Spleen (tissue), 11 donors: Measurements from ENCODE around the gene GNAI2. TPM values are rescaled to one million over a fixed set of nuclear protein-coding genes. Genes with fewer than 3 reads are reported as not detected.

ENCODE experiments used
- DNase-seq: peaks from one replicate; pipeline ENCODE4 v3.0.0-alpha.2; 2020
- H3K27ac ChIP-seq, 8 donors: fragments of 200-600 bp; sonication (generic) in 7 of 8; 1 replicate in 4 of 8; 2 replicates in 4 of 8; pipeline versions ENCODE4 v1.5.0 to v1.8.0; 2016 to 2021; ENCODE audit warnings: inconsistent platforms in 4 of 8, mild to moderate bottlenecking in 4 of 8, moderate library complexity in 1 of 8
- H3K27me3 ChIP-seq, 7 donors: fragments of 200-600 bp; sonication (generic) in 6 of 7; replicated peaks in 1 of 7; 1 replicate in 4 of 7; 2 replicates in 3 of 7; pipeline versions ENCODE4 v1.5.0 to v1.8.0; 2016 to 2021; ENCODE audit warnings: inconsistent platforms in 3 of 7, mild to moderate bottlenecking in 1 of 7
- H3K36me3 ChIP-seq, 6 donors: fragments of 200-600 bp; sonication (generic) in 5 of 6; 1 replicate in 4 of 6; 2 replicates in 2 of 6; pipeline versions ENCODE4 v1.5.0 to v1.8.0; 2016 to 2021; ENCODE audit warnings: inconsistent platforms in 2 of 6
- H3K4me1 ChIP-seq, 6 donors: fragments of 200-600 bp; sonication (generic) in 5 of 6; 1 replicate in 3 of 6; 2 replicates in 3 of 6; pipeline versions ENCODE4 v1.5.0 to v1.8.0; 2016 to 2021; ENCODE audit warnings: inconsistent platforms in 3 of 6
- H3K4me3 ChIP-seq, 8 donors: fragments of 200-600 bp; sonication (generic) in 7 of 8; 1 replicate in 4 of 8; 2 replicates in 4 of 8; pipeline versions ENCODE4 v1.5.0 to v1.8.0; 2016 to 2021; ENCODE audit warnings: inconsistent platforms in 4 of 8, mild to moderate bottlenecking in 4 of 8, moderate library complexity in 2 of 8
- H3K9me3 ChIP-seq, 8 donors: fragments of 200-600 bp; sonication (generic) in 7 of 8; 1 replicate in 4 of 8; 2 replicates in 4 of 8; pipeline versions ENCODE4 v1.5.0 to v1.8.0; 2016 to 2021; ENCODE audit warnings: inconsistent platforms in 4 of 8
- POLR2A ChIP-seq, 3 donors: fragments of 450-650 bp; IDR thresholded peaks; one replicate each; pipeline ENCODE4 v1.5.1; 2017; ENCODE audit warnings: antibody characterized with exemption in 3 of 3, mild to moderate bottlenecking in 1 of 3
- POLR2AphosphoS5 ChIP-seq, 3 donors: sonication (generic); formaldehyde crosslinking; IDR thresholded peaks; one replicate each; pipeline ENCODE4 v1.5.1; 2017; ENCODE audit warnings: antibody characterized with exemption in 3 of 3
- WGBS, 5 donors: extraction: QIAGEN DNeasy Blood & Tissue Kit in 3 of 5; methylation state at CpG; one replicate each; pipeline versions ENCODE4 v1.1.5 to v1.1.7; 2013 to 2018; 5-methylcytosine and 5-hydroxymethylcytosine counted together
- intact Hi-C: fragments of 100-400 bp; cut with DNase I; formaldehyde crosslinking; loops from one replicate; pipeline ENCODE4 v1.15.0; 2023; ENCODE audit warnings: low total_unique reads
- polyA plus RNA-seq, 3 donors: library from polyadenylated mRNA; stranded (reverse); fragments of 200-250 nt; gene quantifications; one replicate each; pipeline ENCODE4 v1.2.1, GENCODE V29; 2013
- total RNA-seq, 7 donors: library from RNA; depleted of rRNA in 3 of 7; stranded (reverse); fragments of >200 nt in 3 of 7; fragmentation: NEBNext Ultra II Directional in 4 of 7; extraction: Animal tissue kit (Norgen Biotek cat#: 25700) in 4 of 7; gene quantifications; one replicate each; pipeline versions ENCODE4 v1.1.0 to v1.2.1, GENCODE V29; 2016 to 2021
- TF ChIP-seq, protein P1 (sequence below), 11 experiments: fragments of 200-600 bp in 7 of 11; fragments of 450-650 bp in 4 of 11; sonication (generic) in 4 of 11; IDR thresholded peaks in 8 of 11; conservative IDR thresholded peaks in 3 of 11; 1 replicate in 7 of 11; 2 replicates in 4 of 11; pipeline versions ENCODE4 v1.4.0 to v1.8.0; 2016 to 2021; ENCODE audit warnings: antibody characterized with exemption in 11 of 11, inconsistent platforms in 4 of 11, mild to moderate bottlenecking in 1 of 11
- donor health status: healthy with polysubstance abuse.
- donor health status: DM: no; HTN: no; CAD: no; lungs with moderate emphysema.
- donor health status: DM: no; HTN: no; CAD: no.
- donor health status: Bipolar disorder and iron deficiency.
- donor health status: healthy.
- donor health status: DM: no; HTN: no; CAD: no.
- donor health status: DM: yes; HTN: yes; CAD: no.

GNAI2 gene
- total and polyA plus RNA-seq, 10 donors = 147 to 466 (median 360) TPM

DNA sequence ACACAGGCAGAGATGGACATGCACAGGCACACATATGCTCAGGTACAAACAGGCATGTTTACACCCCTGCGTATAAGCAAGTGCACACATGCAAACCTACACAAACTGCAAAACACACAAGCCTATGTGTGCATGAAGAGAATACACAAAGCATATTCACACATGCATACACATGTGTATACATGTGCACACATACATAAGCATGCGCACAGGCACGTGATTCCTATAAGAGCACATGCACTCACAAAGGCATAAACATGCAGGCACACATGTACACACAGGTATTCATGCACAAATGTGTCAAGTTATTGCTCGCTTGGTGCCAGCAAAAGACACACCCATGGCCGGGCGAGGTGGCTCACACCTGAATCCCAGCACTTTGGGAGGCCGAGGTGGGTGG is 46.0 kb upstream of the GNAI2 start:
- WGBS, 5 donors = 86 to 92% (median 90%) methylated on average over 7 of the region's 7 CpGs
- TF ChIP-seq, protein P1, sequence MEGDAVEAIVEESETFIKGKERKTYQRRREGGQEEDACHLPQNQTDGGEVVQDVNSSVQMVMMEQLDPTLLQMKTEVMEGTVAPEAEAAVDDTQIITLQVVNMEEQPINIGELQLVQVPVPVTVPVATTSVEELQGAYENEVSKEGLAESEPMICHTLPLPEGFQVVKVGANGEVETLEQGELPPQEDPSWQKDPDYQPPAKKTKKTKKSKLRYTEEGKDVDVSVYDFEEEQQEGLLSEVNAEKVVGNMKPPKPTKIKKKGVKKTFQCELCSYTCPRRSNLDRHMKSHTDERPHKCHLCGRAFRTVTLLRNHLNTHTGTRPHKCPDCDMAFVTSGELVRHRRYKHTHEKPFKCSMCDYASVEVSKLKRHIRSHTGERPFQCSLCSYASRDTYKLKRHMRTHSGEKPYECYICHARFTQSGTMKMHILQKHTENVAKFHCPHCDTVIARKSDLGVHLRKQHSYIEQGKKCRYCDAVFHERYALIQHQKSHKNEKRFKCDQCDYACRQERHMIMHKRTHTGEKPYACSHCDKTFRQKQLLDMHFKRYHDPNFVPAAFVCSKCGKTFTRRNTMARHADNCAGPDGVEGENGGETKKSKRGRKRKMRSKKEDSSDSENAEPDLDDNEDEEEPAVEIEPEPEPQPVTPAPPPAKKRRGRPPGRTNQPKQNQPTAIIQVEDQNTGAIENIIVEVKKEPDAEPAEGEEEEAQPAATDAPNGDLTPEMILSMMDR (IDR thresholded peaks at IDR 0.05 in 8 of 11, conservative IDR thresholded peaks at IDR 0.05 in 3 of 11) = no peak
- TF ChIP-seq POLR2AphosphoS5 (IDR thresholded peaks at IDR 0.05) = peak in 1 of 3 donors; percentile 42
- peaks cover 9 to 34% (median 23%) of the 10 kb centered on the region in 7 donors for H3K27me3 ChIP-seq

DNA sequence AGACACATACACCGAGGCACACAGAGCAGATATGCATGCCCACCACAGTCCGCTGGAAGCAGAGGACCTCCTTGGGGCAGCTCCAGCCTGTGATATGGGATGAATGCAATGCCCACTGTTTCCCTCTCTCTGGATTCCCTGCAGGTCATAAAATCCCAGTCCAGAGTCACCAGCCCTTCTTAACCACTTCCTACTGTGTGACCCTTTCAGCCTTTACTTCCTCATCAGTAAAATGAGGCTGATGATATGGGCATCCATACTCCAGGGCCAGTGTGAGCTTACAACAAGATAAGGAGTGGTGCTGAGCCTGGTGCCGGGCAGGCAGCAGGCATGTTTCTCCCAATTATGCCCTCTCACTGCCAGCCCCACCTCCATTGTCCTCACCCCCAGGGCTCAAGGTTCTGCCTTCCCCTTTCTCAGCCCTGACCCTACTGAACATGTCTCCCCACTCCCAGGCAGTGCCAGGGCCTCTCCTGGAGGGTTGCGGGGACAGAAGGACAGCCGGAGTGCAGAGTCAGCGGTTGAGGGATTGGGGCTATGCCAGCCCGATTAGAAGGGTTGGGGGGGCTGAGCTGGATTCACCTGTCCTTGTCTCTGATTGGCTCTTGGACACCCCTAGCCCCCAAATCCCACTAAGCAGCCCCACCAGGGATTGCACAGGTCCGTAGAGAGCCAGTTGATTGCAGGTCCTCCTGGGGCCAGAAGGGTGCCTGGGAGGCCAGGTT is 44.9 kb upstream of the GNAI2 start, which contains the start of gene GNAT1:
Gene GNAT1, plus strand, starts transcription at position 675 of the 725 bp plus-strand sequence. CDS start 116 bp downstream, outside the sequence.
- peaks cover 0 to 25% (median 6%) of the 10 kb centered on the region in 6 donors for H3K36me3 ChIP-seq
- peaks cover 9 to 45% (median 29%) of the 10 kb centered on the region in 7 donors for H3K27me3 ChIP-seq
- intact Hi-C loops = loop anchor here (2.0 to 5.0 kb wide), 2 partner anchors 36 to 82 kb away; no protein-coding TSS in a partner anchor
- TF ChIP-seq, protein P1 (IDR thresholded peaks at IDR 0.05 in 8 of 11, conservative IDR thresholded peaks at IDR 0.05 in 3 of 11) = no peak
- no peak for TF ChIP-seq POLR2A (IDR thresholded peaks at IDR 0.05)
- peak in 2 of 3 donors; percentile 5 to 27 for TF ChIP-seq POLR2AphosphoS5 (IDR thresholded peaks at IDR 0.05)
- DNase-seq = no peak
- H3K27ac ChIP-seq = no peak within 1 kb of the TSS
- H3K4me1 ChIP-seq = peaks cover 10 to 44% (median 31%) of the 10 kb centered on the region in 6 donors
- WGBS, 5 donors = 63 to 79% (median 71%) methylated on average over 7 to 8 of the region's 8 CpGs
- no peaks in the 10 kb centered on the region for H3K9me3 ChIP-seq
- H3K4me3 ChIP-seq = no peak within 1 kb of the TSS

More for the DNA sequence above, 46.0 kb upstream of the GNAI2 start:
- no peak for DNase-seq
- Histone ChIP-seq H3K4me3 (no peak overlapping the region), H3K9me3 (no peaks in the 10 kb centered on the region), H3K4me1 (peaks cover 10 to 43% (median 31%) of the 10 kb centered on the region in 6 donors), H3K36me3 (peaks cover 0 to 36% (median 7%) of the 10 kb centered on the region in 6 donors), H3K27ac (no peak overlapping the region)
- intact Hi-C loops = loop anchor here (2.0 to 5.0 kb wide), 3 partner anchors 37 to 83 kb away; no protein-coding TSS in a partner anchor

DNA sequence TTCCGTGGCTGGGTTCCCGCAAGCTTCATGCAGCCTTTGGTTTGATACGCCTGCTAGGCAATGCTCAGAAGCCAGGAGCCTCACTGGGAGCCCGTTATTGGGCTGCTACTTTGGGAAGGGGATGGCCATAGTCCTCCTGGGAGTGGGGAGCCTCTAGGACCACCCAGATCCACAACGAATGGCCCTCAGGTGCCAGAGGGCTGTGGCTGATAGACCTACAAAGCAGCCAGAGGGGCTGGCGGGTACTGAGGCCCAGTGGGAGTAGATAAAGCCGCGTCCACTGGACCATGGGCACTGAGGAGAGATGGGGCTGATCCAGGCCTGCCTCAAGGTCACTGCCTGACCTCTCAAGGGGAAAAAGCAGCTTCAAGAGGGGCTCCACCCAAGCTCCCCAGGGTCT is 43.9 kb upstream of the GNAI2 start:
- intact Hi-C loops = loop anchor here (5.0 kb wide), 1 partner anchor 35 kb away; no protein-coding TSS in a partner anchor
- Histone ChIP-seq H3K27ac (no peak overlapping the region), H3K9me3 (no peaks in the 10 kb centered on the region), H3K36me3 (peaks cover 0 to 17% (median 4%) of the 10 kb centered on the region in 6 donors), H3K4me3 (no peak overlapping the region), H3K4me1 (peaks cover 10 to 44% (median 31%) of the 10 kb centered on the region in 6 donors), H3K27me3 (peaks cover 9 to 51% (median 29%) of the 10 kb centered on the region in 7 donors)
- no peak for DNase-seq
- TF ChIP-seq POLR2A (IDR thresholded peaks at IDR 0.05) = no peak
- no peak for TF ChIP-seq POLR2AphosphoS5 (IDR thresholded peaks at IDR 0.05)
- TF ChIP-seq, protein P1 (IDR thresholded peaks at IDR 0.05 in 8 of 11, conservative IDR thresholded peaks at IDR 0.05 in 3 of 11) = no peak
- WGBS, 5 donors = 85 to 95% (median 87%) methylated on average over 3 to 8 of the region's 8 CpGs

DNA sequence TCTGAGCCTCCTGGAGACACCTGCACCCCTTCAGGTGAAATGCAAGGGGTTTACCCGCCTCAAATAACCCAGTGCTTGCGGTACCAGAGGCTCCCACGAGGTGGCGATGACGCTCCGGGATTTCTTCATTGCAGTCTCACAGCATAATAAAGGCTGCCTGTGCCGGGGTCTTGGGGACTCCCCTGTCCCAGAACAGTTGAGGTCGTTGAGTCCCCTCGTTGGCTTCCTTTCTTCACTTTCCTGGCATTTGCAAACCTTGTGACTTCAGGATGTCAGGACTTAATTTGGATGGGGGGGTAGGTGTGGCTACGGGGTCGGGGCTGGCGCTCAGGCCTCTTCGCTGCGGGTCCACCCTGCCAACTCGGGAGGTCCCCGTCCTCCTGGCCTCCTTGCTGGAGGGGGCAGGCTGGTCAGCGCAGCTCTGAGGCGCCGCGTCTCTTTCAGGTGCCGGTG is 43.3 kb upstream of the GNAI2 start:
- Histone ChIP-seq H3K4me1 (peaks cover 10 to 44% (median 31%) of the 10 kb centered on the region in 6 donors), H3K27ac (no peak overlapping the region), H3K27me3 (peaks cover 9 to 51% (median 29%) of the 10 kb centered on the region in 7 donors), H3K4me3 (peak overlapping the region in 1 of 8 donors; percentile 16), H3K9me3 (no peaks in the 10 kb centered on the region), H3K36me3 (peaks cover 0 to 11% (median 2%) of the 10 kb centered on the region in 6 donors)
- TF ChIP-seq POLR2A (IDR thresholded peaks at IDR 0.05) (no peak), POLR2AphosphoS5 (IDR thresholded peaks at IDR 0.05) (no peak)
- TF ChIP-seq, protein P1 (IDR thresholded peaks at IDR 0.05 in 8 of 11, conservative IDR thresholded peaks at IDR 0.05 in 3 of 11) = peak; percentile 70 to 95 (median 90)
- DNase-seq = peak; percentile 90
- intact Hi-C loops = loop anchor here (5.0 kb wide), 1 partner anchor 35 kb away; no protein-coding TSS in a partner anchor
- 12 to 19% (median 17%) methylated on average over 21 of the region's 21 CpGs for WGBS, 5 donors
